SK-N-SH (cell line): ENCODE results near the gene RPEL1. TPM values are rescaled to one million over a fixed set of nuclear protein-coding genes. Genes with fewer than 3 reads are reported as not detected.
A peak's percentile ranks its signal among the peaks of the same experiment; 100 is the strongest.

Experiments used
- CTCF ChIA-PET: fragments of 300-600, 350-600 bp; formaldehyde crosslinking; extraction: SDS; loops from one replicate; lab custom pipeline; 2021; lab: Yijun Ruan, JAX
- POLR2A ChIA-PET: fragments of 350-600 bp; sonication (Branson Sonifier 250); formaldehyde crosslinking; extraction: SDS; loops from one replicate; lab custom pipeline; 2020; ENCODE audit warnings: antibody characterized with exemption, inconsistent platforms; lab: Yijun Ruan, JAX
- DNase-seq: peaks from one replicate; pipeline ENCODE4 v3.0.0; 2012
- H2AFZ ChIP-seq: fragments of 200-600 bp; sonication (generic); 2 replicates; pipeline ENCODE4 v1.8.1; 2016; ENCODE audit warnings: antibody characterized with exemption, mild to moderate bottlenecking, low read depth
- H3F3A ChIP-seq: fragments of 200-600 bp; sonication (generic); replicated peaks from 2 replicates; pipeline ENCODE3; 2016; ENCODE audit warnings: antibody characterized with exemption, mild to moderate bottlenecking; ENCODE audit not compliant: insufficient read depth
- H3K27ac ChIP-seq, 2 experiments: fragments of 200-500 bp in 1 of 2; fragments of 200-600 bp in 1 of 2; sonication (Bioruptor generic) in 1 of 2; sonication (generic), shearing (Covaris generic) in 1 of 2; 2 replicates each; pipeline versions ENCODE4 v1.5.1 to v1.6.1; 2014 to 2016; ENCODE audit warnings: low read depth in 2 of 2, inconsistent platforms in 1 of 2, low read length in 1 of 2, mild to moderate bottlenecking in 1 of 2, mixed read lengths in 1 of 2
- H3K27me3 ChIP-seq: fragments of 200-600 bp; sonication (generic), shearing (Covaris generic); 2 replicates; pipeline ENCODE4 v1.6.1; 2016; ENCODE audit warnings: mixed run types; ENCODE audit not compliant: insufficient read depth
- H3K36me3 ChIP-seq, 2 experiments: fragments of 200-500 bp in 1 of 2; fragments of 200-600 bp in 1 of 2; sonication (Bioruptor generic) in 1 of 2; sonication (generic) in 1 of 2; replicated peaks in 1 of 2; 2 replicates each; pipeline versions ENCODE3 to v1.5.1; 2014 to 2016; ENCODE audit warnings: low read length in 1 of 2, mild to moderate bottlenecking in 1 of 2; ENCODE audit not compliant: insufficient read depth in 2 of 2, control insufficient read depth in 1 of 2
- H3K4me1 ChIP-seq, 2 experiments: fragments of 200-500 bp in 1 of 2; fragments of 200-600 bp in 1 of 2; sonication (Bioruptor generic) in 1 of 2; sonication (generic), shearing (Covaris generic) in 1 of 2; 2 replicates each; pipeline versions ENCODE4 v1.5.1 to v1.6.1; 2014 to 2016; ENCODE audit warnings: low read depth in 1 of 2, low read length in 1 of 2, mixed run types in 1 of 2; ENCODE audit not compliant: insufficient read depth in 2 of 2, control insufficient read depth in 1 of 2
- H3K4me2 ChIP-seq: fragments of 200-600 bp; sonication (generic), shearing (Covaris generic); 2 replicates; pipeline ENCODE4 v1.6.1; 2017; ENCODE audit warnings: mixed run types
- H3K4me3 ChIP-seq, 2 experiments: fragments of 200-500 bp in 1 of 2; fragments of 200-600 bp in 1 of 2; sonication (Bioruptor generic) in 1 of 2; sonication (generic), shearing (Covaris generic) in 1 of 2; 2 replicates each; pipeline versions ENCODE4 v1.5.1 to v1.8.1; 2014 to 2016; ENCODE audit warnings: low read depth in 2 of 2, inconsistent platforms in 1 of 2, low read length in 1 of 2, mild to moderate bottlenecking in 1 of 2, mixed read lengths in 1 of 2, moderate library complexity in 1 of 2
- H3K79me2 ChIP-seq: fragments of 200-600 bp; sonication (generic); 2 replicates; pipeline ENCODE4 v1.8.1; 2017; ENCODE audit warnings: mild to moderate bottlenecking; ENCODE audit not compliant: insufficient read depth
- H3K9ac ChIP-seq: fragments of 200-600 bp; sonication (generic); 2 replicates; pipeline ENCODE4 v1.6.1; 2017; ENCODE audit warnings: mixed run types
- H3K9me2 ChIP-seq: fragments of 200-600 bp; sonication (generic); 2 replicates; pipeline ENCODE4 v1.6.1; 2017; ENCODE audit warnings: mixed run types
- H3K9me3 ChIP-seq: fragments of 200-600 bp; sonication (generic); 2 replicates; pipeline ENCODE4 v1.6.1; 2017; ENCODE audit warnings: mixed run types, mild to moderate bottlenecking, moderate library complexity
- H4K20me1 ChIP-seq: fragments of 200-600 bp; sonication (generic); 2 replicates; pipeline ENCODE4 v1.6.1; 2017; ENCODE audit warnings: mild to moderate bottlenecking, mixed run types; ENCODE audit not compliant: insufficient read depth
- CTCF ChIP-seq: fragments of 200-600 bp; sonication (generic); IDR thresholded peaks from 2 replicates; pipeline ENCODE4 v1.6.1; 2017; ENCODE audit warnings: antibody characterized with exemption, mild to moderate bottlenecking, moderate library complexity
- ELF1 ChIP-seq: IDR thresholded peaks from 2 replicates; pipeline ENCODE4 v1.4.0; 2012
- EZH2phosphoT487 ChIP-seq: fragments of 200-600 bp; sonication (generic); IDR thresholded peaks from 2 replicates; pipeline ENCODE4 v1.6.1; 2017; ENCODE audit warnings: low read depth, mixed run types, mild to moderate bottlenecking, antibody characterized with exemption, moderate library complexity, borderline replicate concordance
- FOSL2 ChIP-seq: IDR thresholded peaks from 2 replicates; pipeline ENCODE4 v1.4.0; 2012; ENCODE audit warnings: low read depth, mild to moderate bottlenecking, moderate library complexity, borderline replicate concordance
- GATA2 ChIP-seq: sonication (generic); formaldehyde crosslinking; IDR thresholded peaks from 2 replicates; pipeline ENCODE4 v1.5.0; 2020; ENCODE audit warnings: mild to moderate bottlenecking, missing genetic modification reagents
- IRF3 ChIP-seq: fragments of 150-350 bp; IDR thresholded peaks from 2 replicates; pipeline ENCODE4 v1.6.1; 2016; ENCODE audit warnings: mild to moderate bottlenecking, low read depth, low read length
- JUND ChIP-seq: IDR thresholded peaks from 2 replicates; pipeline ENCODE4 v1.4.0; 2012
- MEF2A ChIP-seq: IDR thresholded peaks from 2 replicates; pipeline ENCODE4 v1.4.0; 2012; ENCODE audit warnings: low read depth, borderline replicate concordance
- MXI1 ChIP-seq: IDR thresholded peaks from 2 replicates; pipeline ENCODE4 v1.6.1; 2012; ENCODE audit warnings: mild to moderate bottlenecking, low read depth, low read length, improper control_type of control experiment
- NFIC ChIP-seq: IDR thresholded peaks from 2 replicates; pipeline ENCODE4 v1.4.0; 2012; ENCODE audit warnings: borderline replicate concordance
- RAD21 ChIP-seq: IDR thresholded peaks from 2 replicates; pipeline ENCODE4 v1.6.1; 2012; ENCODE audit warnings: mild to moderate bottlenecking, low read length
- REST ChIP-seq: IDR thresholded peaks from 2 replicates; pipeline ENCODE4 v1.6.1; 2012; ENCODE audit warnings: mild to moderate bottlenecking, low read depth, low read length, moderate library complexity
- RFX5 ChIP-seq: IDR thresholded peaks from 2 replicates; pipeline ENCODE4 v1.6.1; 2012; ENCODE audit warnings: mild to moderate bottlenecking, improper control_type of control experiment, low read length
- RXRA ChIP-seq: IDR thresholded peaks from 2 replicates; pipeline ENCODE4 v1.4.0; 2012; ENCODE audit warnings: low read depth, mild to moderate bottlenecking, borderline replicate concordance
- SIN3A ChIP-seq: IDR thresholded peaks from 2 replicates; pipeline ENCODE4 v1.6.1; 2012; ENCODE audit warnings: low read depth, mild to moderate bottlenecking, low read length, moderate library complexity, borderline replicate concordance
- TCF12 ChIP-seq: IDR thresholded peaks from 2 replicates; pipeline ENCODE4 v1.4.0; 2012
- TEAD4 ChIP-seq: IDR thresholded peaks from 2 replicates; pipeline ENCODE4 v1.4.0; 2012; ENCODE audit warnings: mild to moderate bottlenecking, borderline replicate concordance; ENCODE audit not compliant: insufficient read depth
- USF2 ChIP-seq: fragments of 150-350 bp; IDR thresholded peaks from 2 replicates; pipeline ENCODE4 v1.6.1; 2017; ENCODE audit warnings: antibody characterized with exemption, low read length, low read depth, borderline replicate concordance
- WGBS: methylation state at CpG from one replicate; pipeline ENCODE4 v1.1.6; 2017; ENCODE audit warnings: low lambda C conversion rate; 5-methylcytosine and 5-hydroxymethylcytosine counted together
- polyA plus RNA-seq, 3 experiments: library from polyadenylated mRNA; depleted of rRNA; stranded (reverse); fragments of >200 nt; gene quantifications; 2 replicates each; pipeline ENCODE4 v1.2.3, GENCODE V29; 2012

RPEL1 gene
- polyA plus RNA-seq, 1 of the 3 experiments (the other 2 are of a cell fraction), result not detected

- TF ChIP-seq IRF3 (no peak), REST (peak; percentile 37; the same call in 1 of the 2 replicates), NFIC (peak; percentile 97), RAD21 (no peak)
These were observed 27.4 kb downstream of the RPEL1 start (continued) for GRCh38 chr10:103273041-103273441.

GRCh38 chr10:103276251-103276895 is 30.7 kb downstream of the RPEL1 start:
- Histone ChIP-seq H3K36me3 (no peaks in the 10 kb centered on the region), H3K9me3 (no peaks in the 10 kb centered on the region), H3K9ac (no peak overlapping the region), H3K9me2 (peaks cover 5% of the 10 kb centered on the region; the same call in 1 of the 2 replicates)
- WGBS, result 59% methylated on average over 21 of the region's 21 CpGs
- no peak for TF ChIP-seq RFX5
- TF ChIP-seq MXI1, result no peak
- TF ChIP-seq GATA2 (CRISPR knock-in tag), result no peak
- TF ChIP-seq TCF12, result no peak
- no peak for TF ChIP-seq RXRA
- TF ChIP-seq SIN3A, result no peak
- TF ChIP-seq IRF3, result no peak
- TF ChIP-seq FOSL2, result no peak
- TF ChIP-seq USF2, result no peak
- TF ChIP-seq TEAD4, result no peak
- TF ChIP-seq ELF1, result no peak
- no peak for TF ChIP-seq CTCF
- TF ChIP-seq MEF2A, result no peak
- no peak for TF ChIP-seq EZH2phosphoT487
- no peak for TF ChIP-seq JUND
- TF ChIP-seq, all 33 proteins: peak for 0
- peak overlapping the region; percentile 54 to 61 for H3K4me3 ChIP-seq
- CTCF ChIA-PET, result interaction anchor here (0.7 to 1.5 kb wide), 3 partner anchors 31 to 83 kb away, joined by 3 to 4 read pairs (median 4); partner anchors contain the start of gene NT5C2
- H4K20me1 ChIP-seq, result peaks cover 22% of the 10 kb centered on the region
- H3K4me1 ChIP-seq, result peaks cover 10 to 21% of the 10 kb centered on the region in 2 experiments
- peak overlapping the region; percentile 88 for H3K4me2 ChIP-seq
- H3K27me3 ChIP-seq, result peaks cover 6% of the 10 kb centered on the region; the same call in 1 of the 2 replicates
- POLR2A ChIA-PET, result interaction anchor here (0.8 to 2.7 kb wide), 8 partner anchors 10 to 172 kb away, joined by 3 to 19 read pairs (median 4); partner anchors contain the start of gene NT5C2
- peak; percentile 39 for DNase-seq
- peak overlapping the region in 1 of 2 experiments; percentile 36; a peak in 2 of 4 replicates for H3K27ac ChIP-seq
- H2AFZ ChIP-seq, result no peak overlapping the region
- no peaks in the 10 kb centered on the region for H3K79me2 ChIP-seq
- peaks cover 20% of the 10 kb centered on the region for H3F3A ChIP-seq
